T follicular helper cell (primary cell): ENCODE results near the gene AURKAIP1.
"Not testable (repeated sequence)": the region's sequence is repeated elsewhere in the genome, so short reads cannot be mapped to it uniquely, and the experiment has no call there.

Experiments
- DNase-seq: peaks from one replicate; pipeline ENCODE4 v3.0.0-alpha.2; 2020; ENCODE audit warnings: low read depth

AURKAIP1 gene

GRCh38 chr1:1406821-1407635 is 32.0 kb upstream of the AURKAIP1 start, which contains the start of gene MRPL20:
Gene MRPL20, minus strand, starts transcription at chr1:1407293. Its CDS starts 76 bp downstream, at chr1:1407217.
- DNase-seq, result peak; percentile 94

- DNase-seq, result no peak
These were observed 31.3 kb upstream of the AURKAIP1 start for GRCh38 chr1:1406101-1406820.

GRCh38 chr1:1403653-1404052 is 28.6 kb upstream of the AURKAIP1 start:
- no peak for DNase-seq

- DNase-seq, result not testable (repeated sequence)
These were observed 27.9 kb upstream of the AURKAIP1 start for GRCh38 chr1:1402901-1403392.

GRCh38 chr1:1402072-1402900 is 27.3 kb upstream of the AURKAIP1 start:
- no peak for DNase-seq

GRCh38 chr1:1401457-1402010 is 26.5 kb upstream of the AURKAIP1 start:
- DNase-seq, result no peak

GRCh38 chr1:1400576-1401456 is 25.8 kb upstream of the AURKAIP1 start:
- DNase-seq, result no peak

- no peak for DNase-seq
These were observed 25.0 kb upstream of the AURKAIP1 start for GRCh38 chr1:1399872-1400575.

- peak; percentile 99 for DNase-seq
These were observed 24.3 kb upstream of the AURKAIP1 start, which contains the start of gene CCNL2 for GRCh38 chr1:1399187-1399871. Gene CCNL2, minus strand, starts transcription at chr1:1399335. Its CDS starts 29 bp downstream, at chr1:1399306.

GRCh38 chr1:1398677-1399186 is 23.7 kb upstream of the AURKAIP1 start:
- DNase-seq, result no peak

- no peak for DNase-seq
These were observed 23.0 kb upstream of the AURKAIP1 start for GRCh38 chr1:1397839-1398523.

GRCh38 chr1:1395166-1395565 is 20.2 kb upstream of the AURKAIP1 start:
- DNase-seq, result no peak

GRCh38 chr1:1394116-1394515 is 19.1 kb upstream of the AURKAIP1 start:
- no peak for DNase-seq

- no peak for DNase-seq
These were observed 18.4 kb upstream of the AURKAIP1 start for GRCh38 chr1:1393428-1393827.

- DNase-seq, result no peak
These were observed 18.0 kb upstream of the AURKAIP1 start for GRCh38 chr1:1393014-1393413.

- no peak for DNase-seq
These were observed 16.2 kb upstream of the AURKAIP1 start for GRCh38 chr1:1391225-1391624.

GRCh38 chr1:1390675-1391074 is 15.7 kb upstream of the AURKAIP1 start:
- DNase-seq, result no peak

GRCh38 chr1:1388078-1388472 is 13.1 kb upstream of the AURKAIP1 start:
- no peak for DNase-seq
